WI38 (cell line): ENCODE measurements around the gene ANKRD12.
"Not testable (repeated sequence)": the region's sequence is repeated elsewhere in the genome, so short reads cannot be mapped to it uniquely, and the experiment has no call there.

Source experiments
- H3K4me3 ChIP-seq: 2 replicates; pipeline ENCODE4 v1.5.1; 2011; ENCODE audit warnings: low read depth, mild to moderate bottlenecking, control low read depth, low read length
- CTCF ChIP-seq: IDR thresholded peaks from 2 replicates; pipeline ENCODE4 v1.5.1; 2012; ENCODE audit warnings: low read depth, mild to moderate bottlenecking, control low read depth, low read length

The ANKRD12 gene

GRCh38 chr18:9136315-9137155, at the start of gene ANKRD12:
ANKRD12 (plus strand) TSS chr18:9136781; CDS start chr18:9182433, 45,652 bp downstream.
- no peak for TF ChIP-seq CTCF
- peak within 1 kb of the TSS; percentile 85 for H3K4me3 ChIP-seq

GRCh38 chr18:9087144-9087543, 49.4 kb upstream of the ANKRD12 start:
- TF ChIP-seq CTCF: no peak
- no peak overlapping the region for H3K4me3 ChIP-seq

GRCh38 chr18:9088252-9088651, 48.3 kb upstream of the ANKRD12 start:
- no peak for TF ChIP-seq CTCF
- H3K4me3 ChIP-seq: no peak overlapping the region

- not testable (repeated sequence) for H3K4me3 ChIP-seq
These were observed 47.9 kb upstream of the ANKRD12 start for GRCh38 chr18:9088727-9089126.

- no peak for TF ChIP-seq CTCF
- no peak overlapping the region for H3K4me3 ChIP-seq
These were observed 46.0 kb upstream of the ANKRD12 start for GRCh38 chr18:9090578-9090977.

- TF ChIP-seq CTCF: no peak
- H3K4me3 ChIP-seq: no peak overlapping the region
These were observed 45.5 kb upstream of the ANKRD12 start for GRCh38 chr18:9091066-9091476.

- no peak for TF ChIP-seq CTCF
- no peak overlapping the region for H3K4me3 ChIP-seq
These were observed 43.9 kb upstream of the ANKRD12 start for GRCh38 chr18:9092665-9093064.

- not testable (repeated sequence) for H3K4me3 ChIP-seq
These were observed 43.5 kb upstream of the ANKRD12 start for GRCh38 chr18:9093109-9093508.
